Activated B cell treated with CpG ODN at 0.5 μM for 24 hours (primary cell): Measurements from ENCODE around the gene CNTN4. TPM values are rescaled to one million over a fixed set of nuclear protein-coding genes. Genes with fewer than 3 reads are reported as not detected.
"Not testable (repeated sequence)": the region's sequence is repeated elsewhere in the genome, so short reads cannot be mapped to it uniquely, and the experiment has no call there.

ENCODE experiments used
- ATAC-seq: fragments of 200-7000 bp; cut with Tn5 transposase; one replicate; pipeline ENCODE4 v1.10.0; 2021; ENCODE audit warnings: low read depth, mild to moderate bottlenecking, moderate library complexity
- CTCF ChIA-PET: fragments of 350-600 bp; sonication (Branson Sonifier 250); formaldehyde crosslinking; loops from one replicate; lab custom pipeline; 2021; ENCODE audit warnings: antibody characterized with exemption; lab: Charles Lee
- POLR2A ChIA-PET: fragments of 350-600 bp; sonication (Branson Sonifier 250); formaldehyde crosslinking; loops from one replicate; lab custom pipeline; 2021; ENCODE audit warnings: antibody characterized with exemption; lab: Charles Lee
- DNase-seq: peaks from one replicate; pipeline ENCODE4 v3.0.0; 2022
- H3K27ac Mint-ChIP-seq: one replicate; pipeline ENCODE4 v1.8.0; 2020; ENCODE audit warnings: mixed read lengths
- H3K27me3 Mint-ChIP-seq: one replicate; pipeline ENCODE4 v1.8.0; 2021; ENCODE audit warnings: mixed read lengths
- H3K36me3 Mint-ChIP-seq: one replicate; pipeline ENCODE4 v1.8.0; 2021; ENCODE audit warnings: low read depth, mixed read lengths
- H3K4me1 Mint-ChIP-seq: one replicate; pipeline ENCODE4 v1.8.0; 2021; ENCODE audit warnings: mixed read lengths
- H3K4me3 Mint-ChIP-seq: one replicate; pipeline ENCODE4 v1.8.0; 2020; ENCODE audit warnings: mild to moderate bottlenecking, mixed read lengths
- H3K9me3 Mint-ChIP-seq: one replicate; pipeline ENCODE4 v1.8.0; 2020; ENCODE audit warnings: mixed read lengths
- CTCF ChIP-seq: fragments of 200-600 bp; IDR thresholded peaks from one replicate; pipeline ENCODE4 v1.8.0; 2022; ENCODE audit warnings: antibody characterized with exemption, mild to moderate bottlenecking
- intact Hi-C: fragments of 100-400 bp; cut with micrococcal nuclease; formaldehyde crosslinking; loops from one replicate; pipeline ENCODE4 v1.15.1; 2024
- total RNA-seq: library from RNA; stranded (reverse); gene quantifications from 2 replicates; pipeline ENCODE4 v1.2.3, GENCODE V29; 2022

CNTN4 gene
- total RNA-seq, 1 donor from 2014 or later = not detected

- H3K4me1 Mint-ChIP-seq = no peaks in the 10 kb centered on the region
- no peak for DNase-seq
- no peak for ATAC-seq
Measured at GRCh38 chr3:2802429-2802828, 703.8 kb downstream of the CNTN4 start.

GRCh38 chr3:2807514-2807913 is 708.8 kb downstream of the CNTN4 start:
- DNase-seq = no peak
- no peak for TF ChIP-seq CTCF
- H3K4me3 Mint-ChIP-seq = no peak overlapping the region

More at GRCh38 chr3:2802429-2802828, 703.8 kb downstream of the CNTN4 start:
- Mint-ChIP-seq H3K27me3 (no peaks in the 10 kb centered on the region), H3K4me3 (no peak overlapping the region), H3K27ac (no peak overlapping the region), H3K9me3 (no peaks in the 10 kb centered on the region), H3K36me3 (no peaks in the 10 kb centered on the region)
- POLR2A ChIA-PET = no interaction called here
- TF ChIP-seq CTCF = no peak
- CTCF ChIA-PET = no interaction called here
- intact Hi-C loops = no loop called here

GRCh38 chr3:2810723-2811122 is 712.1 kb downstream of the CNTN4 start:
- ChIA-PET POLR2A (no interaction called here), CTCF (no interaction called here)
- DNase-seq = no peak
- TF ChIP-seq CTCF = no peak
- no peaks in the 10 kb centered on the region for H3K4me1 Mint-ChIP-seq
- H3K27ac Mint-ChIP-seq = no peak overlapping the region
- H3K27me3 Mint-ChIP-seq = no peaks in the 10 kb centered on the region
- H3K4me3 Mint-ChIP-seq = no peak overlapping the region
- no peaks in the 10 kb centered on the region for H3K9me3 Mint-ChIP-seq
- intact Hi-C loops = no loop called here
- no peak for ATAC-seq
- no peaks in the 10 kb centered on the region for H3K36me3 Mint-ChIP-seq

More at GRCh38 chr3:2807514-2807913, 708.8 kb downstream of the CNTN4 start:
- Mint-ChIP-seq H3K27me3 (no peaks in the 10 kb centered on the region), H3K4me1 (no peaks in the 10 kb centered on the region), H3K27ac (no peak overlapping the region), H3K9me3 (no peaks in the 10 kb centered on the region), H3K36me3 (no peaks in the 10 kb centered on the region)
- no peak for ATAC-seq
- ChIA-PET POLR2A (no interaction called here), CTCF (no interaction called here)
- intact Hi-C loops = no loop called here

GRCh38 chr3:2819571-2819970 is 720.9 kb downstream of the CNTN4 start:
- intact Hi-C loops = no loop called here
- no peaks in the 10 kb centered on the region for H3K4me1 Mint-ChIP-seq
- H3K36me3 Mint-ChIP-seq = no peaks in the 10 kb centered on the region
- H3K27ac Mint-ChIP-seq = no peak overlapping the region
- no peaks in the 10 kb centered on the region for H3K27me3 Mint-ChIP-seq
- ATAC-seq = no peak
- ChIA-PET POLR2A (no interaction called here), CTCF (no interaction called here)
- DNase-seq = no peak
- no peaks in the 10 kb centered on the region for H3K9me3 Mint-ChIP-seq
- H3K4me3 Mint-ChIP-seq = no peak overlapping the region
- no peak for TF ChIP-seq CTCF

- H3K4me1 Mint-ChIP-seq, DNase-seq, intact Hi-C loops, ATAC-seq, H3K27me3 Mint-ChIP-seq, H3K36me3 Mint-ChIP-seq, H3K9me3 Mint-ChIP-seq, H3K4me3 Mint-ChIP-seq, CTCF ChIA-PET, H3K27ac Mint-ChIP-seq, POLR2A ChIA-PET: not testable (repeated sequence)
Measured at GRCh38 chr3:2820982-2821381, 722.3 kb downstream of the CNTN4 start.

GRCh38 chr3:2822611-2823010 is 723.9 kb downstream of the CNTN4 start:
- no peak overlapping the region for H3K4me3 Mint-ChIP-seq
- intact Hi-C loops = no loop called here
- no peak for DNase-seq
- TF ChIP-seq CTCF = no peak
- no peaks in the 10 kb centered on the region for H3K27me3 Mint-ChIP-seq
- ATAC-seq = no peak
- H3K9me3 Mint-ChIP-seq = no peaks in the 10 kb centered on the region
- no peaks in the 10 kb centered on the region for H3K4me1 Mint-ChIP-seq
- H3K27ac Mint-ChIP-seq = no peak overlapping the region
- ChIA-PET POLR2A (no interaction called here), CTCF (no interaction called here)
- H3K36me3 Mint-ChIP-seq = no peaks in the 10 kb centered on the region
